PC-3 (cell line): Measurements from ENCODE around the gene PAPOLB.

ENCODE experiments used
- EZH2 ChIP-seq: fragments of 300-600 bp; sonication (generic); IDR thresholded peaks from one replicate; pipeline ENCODE4 v1.6.1; 2017; ENCODE audit warnings: antibody characterized with exemption, mild to moderate bottlenecking, low read length; ENCODE audit not compliant: unreplicated experiment
- TF ChIP-seq, protein P1 (sequence below): fragments of 300-600 bp; sonication (generic); conservative IDR thresholded peaks from 2 replicates; pipeline ENCODE4 v1.5.1; 2017; ENCODE audit warnings: antibody characterized with exemption, low read depth, mild to moderate bottlenecking, low read length

DNA sequence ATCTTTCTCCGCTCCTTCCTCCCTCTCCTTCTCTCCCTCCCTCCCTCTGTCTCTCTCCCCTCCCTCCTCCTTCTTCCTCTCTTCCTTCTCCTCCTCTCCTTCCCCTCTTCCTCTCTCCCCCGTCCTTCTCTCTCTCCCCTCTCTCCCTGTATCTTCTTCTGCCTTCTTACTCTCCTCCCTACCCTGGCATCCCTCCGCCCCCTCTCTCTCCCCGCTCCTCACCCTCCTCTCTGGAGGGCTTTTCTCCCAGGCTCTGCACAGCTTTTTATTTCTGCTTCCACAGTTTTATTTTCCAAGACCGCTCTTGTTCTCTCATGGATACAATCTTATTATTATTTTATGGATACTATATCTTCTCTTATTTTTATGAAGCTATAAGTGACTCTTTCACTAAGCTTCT is 53.8 kb downstream of the PAPOLB start:
- no peak for TF ChIP-seq EZH2
- TF ChIP-seq, protein P1, sequence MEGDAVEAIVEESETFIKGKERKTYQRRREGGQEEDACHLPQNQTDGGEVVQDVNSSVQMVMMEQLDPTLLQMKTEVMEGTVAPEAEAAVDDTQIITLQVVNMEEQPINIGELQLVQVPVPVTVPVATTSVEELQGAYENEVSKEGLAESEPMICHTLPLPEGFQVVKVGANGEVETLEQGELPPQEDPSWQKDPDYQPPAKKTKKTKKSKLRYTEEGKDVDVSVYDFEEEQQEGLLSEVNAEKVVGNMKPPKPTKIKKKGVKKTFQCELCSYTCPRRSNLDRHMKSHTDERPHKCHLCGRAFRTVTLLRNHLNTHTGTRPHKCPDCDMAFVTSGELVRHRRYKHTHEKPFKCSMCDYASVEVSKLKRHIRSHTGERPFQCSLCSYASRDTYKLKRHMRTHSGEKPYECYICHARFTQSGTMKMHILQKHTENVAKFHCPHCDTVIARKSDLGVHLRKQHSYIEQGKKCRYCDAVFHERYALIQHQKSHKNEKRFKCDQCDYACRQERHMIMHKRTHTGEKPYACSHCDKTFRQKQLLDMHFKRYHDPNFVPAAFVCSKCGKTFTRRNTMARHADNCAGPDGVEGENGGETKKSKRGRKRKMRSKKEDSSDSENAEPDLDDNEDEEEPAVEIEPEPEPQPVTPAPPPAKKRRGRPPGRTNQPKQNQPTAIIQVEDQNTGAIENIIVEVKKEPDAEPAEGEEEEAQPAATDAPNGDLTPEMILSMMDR, result no peak
